OCI-LY1 (cell line): ENCODE results near the gene NLK.
"Not testable (repeated sequence)": the region's sequence is repeated elsewhere in the genome, so short reads cannot be mapped to it uniquely, and the experiment has no call there.

ENCODE experiments used
- H2AFZ ChIP-seq: fragments of 200-600 bp; sonication (generic), shearing (Covaris generic); 2 replicates; pipeline ENCODE4 v1.6.0; 2014; ENCODE audit warnings: antibody characterized with exemption, mild to moderate bottlenecking, low read length
- H3F3A ChIP-seq: fragments of 200-600 bp; sonication (generic), shearing (Covaris generic); 2 replicates; pipeline ENCODE4 v1.6.0; 2014; ENCODE audit warnings: mild to moderate bottlenecking, antibody characterized with exemption, low read length, moderate library complexity; ENCODE audit not compliant: insufficient read depth
- H3K27ac ChIP-seq: fragments of 200-600 bp; sonication (generic); 2 replicates; pipeline ENCODE4 v1.5.1; 2014; ENCODE audit warnings: low read length, mixed run types, mild to moderate bottlenecking, low read depth; ENCODE audit not compliant: poor library complexity, severe bottlenecking
- H3K27me3 ChIP-seq: fragments of 200-600 bp; sonication (generic); 2 replicates; pipeline ENCODE4 v1.6.0; 2014; ENCODE audit warnings: antibody characterized with exemption, mild to moderate bottlenecking, low read length, moderate library complexity; ENCODE audit not compliant: insufficient read depth
- H3K36me3 ChIP-seq: fragments of 200-600 bp; sonication (generic); 2 replicates; pipeline ENCODE4 v1.6.1; 2014; ENCODE audit warnings: mild to moderate bottlenecking, antibody characterized with exemption, low read length, moderate library complexity, mixed read lengths; ENCODE audit not compliant: insufficient read depth
- H3K4me1 ChIP-seq: fragments of 200-600 bp; sonication (generic); 2 replicates; pipeline ENCODE4 v1.5.1; 2014; ENCODE audit warnings: mild to moderate bottlenecking, low read length, moderate library complexity; ENCODE audit not compliant: insufficient read depth, severe bottlenecking
- H3K4me2 ChIP-seq: fragments of 200-600 bp; sonication (generic), shearing (Covaris generic); 2 replicates; pipeline ENCODE4 v1.6.1; 2014; ENCODE audit warnings: low read length
- H3K4me3 ChIP-seq: fragments of 200-600 bp; sonication (generic); 2 replicates; pipeline ENCODE4 v1.5.1; 2014; ENCODE audit warnings: low read length, low read depth, mild to moderate bottlenecking, mixed read lengths; ENCODE audit not compliant: poor library complexity, severe bottlenecking
- H3K79me2 ChIP-seq: fragments of 200-600 bp; shearing (Covaris generic); 2 replicates; pipeline ENCODE4 v1.6.1; 2016; ENCODE audit warnings: mixed run types, low read length, mixed read lengths; ENCODE audit not compliant: insufficient read depth
- H3K9ac ChIP-seq: fragments of 200-600 bp; sonication (generic), shearing (Covaris generic); 2 replicates; pipeline ENCODE4 v1.6.1; 2014; ENCODE audit warnings: mild to moderate bottlenecking, low read length, mixed read lengths
- H3K9me2 ChIP-seq: fragments of 200-600 bp; sonication (generic), shearing (Covaris generic); 2 replicates; pipeline ENCODE4 v1.6.1; 2014; ENCODE audit warnings: low read depth, mild to moderate bottlenecking, low read length, mixed read lengths
- H3K9me3 ChIP-seq: fragments of 200-600 bp; shearing (Covaris generic); 2 replicates; pipeline ENCODE4 v1.6.1; 2014; ENCODE audit warnings: low read length, mixed read lengths
- H4K20me1 ChIP-seq: fragments of 200-600 bp; sonication (generic), shearing (Covaris generic); 2 replicates; pipeline ENCODE4 v1.6.0; 2016; ENCODE audit warnings: mild to moderate bottlenecking, low read length; ENCODE audit not compliant: insufficient read depth
- EZH2 ChIP-seq: fragments of 200-600 bp; sonication (generic), shearing (Covaris generic); IDR thresholded peaks from 2 replicates; pipeline ENCODE4 v1.8.0; 2017; ENCODE audit warnings: borderline replicate concordance, mixed run types, mild to moderate bottlenecking, antibody characterized with exemption, low read length, moderate library complexity, mixed read lengths
- TF ChIP-seq, protein P1 (sequence below): fragments of 200-600 bp; sonication (generic), shearing (Covaris generic); IDR thresholded peaks from 2 replicates; pipeline ENCODE4 v1.5.1; 2017; ENCODE audit warnings: mild to moderate bottlenecking, antibody characterized with exemption, low read length, moderate library complexity, mixed read lengths

The NLK gene

GRCh38 chr17:28031174-28031573 is 11.3 kb upstream of the NLK start:
- Histone ChIP-seq H3K9me3 (no peaks in the 10 kb centered on the region), H3K4me3 (no peak overlapping the region), H3K4me1 (no peaks in the 10 kb centered on the region), H2AFZ (no peak overlapping the region), H3K79me2 (no peaks in the 10 kb centered on the region), H3K9me2 (no peaks in the 10 kb centered on the region), H3K36me3 (no peaks in the 10 kb centered on the region), H3F3A (no peaks in the 10 kb centered on the region), H3K27me3 (no peaks in the 10 kb centered on the region; the same call in 1 of the 2 replicates), H3K4me2 (no peak overlapping the region), H3K9ac (no peak overlapping the region), H4K20me1 (no peaks in the 10 kb centered on the region), H3K27ac (no peak overlapping the region)
- TF ChIP-seq EZH2 = no peak
- TF ChIP-seq, protein P1, sequence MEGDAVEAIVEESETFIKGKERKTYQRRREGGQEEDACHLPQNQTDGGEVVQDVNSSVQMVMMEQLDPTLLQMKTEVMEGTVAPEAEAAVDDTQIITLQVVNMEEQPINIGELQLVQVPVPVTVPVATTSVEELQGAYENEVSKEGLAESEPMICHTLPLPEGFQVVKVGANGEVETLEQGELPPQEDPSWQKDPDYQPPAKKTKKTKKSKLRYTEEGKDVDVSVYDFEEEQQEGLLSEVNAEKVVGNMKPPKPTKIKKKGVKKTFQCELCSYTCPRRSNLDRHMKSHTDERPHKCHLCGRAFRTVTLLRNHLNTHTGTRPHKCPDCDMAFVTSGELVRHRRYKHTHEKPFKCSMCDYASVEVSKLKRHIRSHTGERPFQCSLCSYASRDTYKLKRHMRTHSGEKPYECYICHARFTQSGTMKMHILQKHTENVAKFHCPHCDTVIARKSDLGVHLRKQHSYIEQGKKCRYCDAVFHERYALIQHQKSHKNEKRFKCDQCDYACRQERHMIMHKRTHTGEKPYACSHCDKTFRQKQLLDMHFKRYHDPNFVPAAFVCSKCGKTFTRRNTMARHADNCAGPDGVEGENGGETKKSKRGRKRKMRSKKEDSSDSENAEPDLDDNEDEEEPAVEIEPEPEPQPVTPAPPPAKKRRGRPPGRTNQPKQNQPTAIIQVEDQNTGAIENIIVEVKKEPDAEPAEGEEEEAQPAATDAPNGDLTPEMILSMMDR = no peak

GRCh38 chr17:28033972-28034714 is 8.3 kb upstream of the NLK start:
- Histone ChIP-seq H3K4me1 (no peaks in the 10 kb centered on the region), H3K4me2 (no peak overlapping the region), H3K79me2 (no peaks in the 10 kb centered on the region), H3K4me3 (no peak overlapping the region), H3K27me3 (no peaks in the 10 kb centered on the region), H3K27ac (no peak overlapping the region), H3K9me2 (no peaks in the 10 kb centered on the region), H2AFZ (no peak overlapping the region), H3F3A (no peaks in the 10 kb centered on the region), H4K20me1 (no peaks in the 10 kb centered on the region), H3K9ac (no peak overlapping the region), H3K9me3 (no peaks in the 10 kb centered on the region), H3K36me3 (no peaks in the 10 kb centered on the region)
- TF ChIP-seq, protein P1 = no peak
- no peak for TF ChIP-seq EZH2

GRCh38 chr17:28035452-28035851 is 7.0 kb upstream of the NLK start:
- not testable (repeated sequence) for H3K9me3 ChIP-seq, H3K4me1 ChIP-seq, H3K4me2 ChIP-seq, H2AFZ ChIP-seq, H3K4me3 ChIP-seq, H3K36me3 ChIP-seq, H3K27ac ChIP-seq, H3K79me2 ChIP-seq, H3K27me3 ChIP-seq, H3K9me2 ChIP-seq, H3F3A ChIP-seq, H4K20me1 ChIP-seq, H3K9ac ChIP-seq

DNA sequence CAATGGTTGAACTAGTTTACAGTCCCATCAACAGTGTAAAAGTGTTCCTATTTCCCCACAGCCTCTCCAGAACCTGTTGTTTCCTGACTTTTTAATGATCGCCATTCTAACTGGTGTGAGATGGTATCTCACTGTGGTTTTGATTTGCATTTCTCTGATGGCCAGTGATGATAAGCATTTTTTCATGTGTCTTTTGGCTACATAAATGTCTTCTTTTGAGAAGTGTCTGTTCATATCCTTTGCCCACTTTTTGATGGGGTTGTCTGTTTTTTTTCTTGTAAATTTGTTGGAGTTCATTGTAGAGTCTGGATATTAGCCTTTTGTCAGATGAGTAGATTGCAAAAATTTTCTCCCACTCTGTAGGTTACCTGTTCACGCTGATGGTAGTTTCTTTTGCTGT is 6.6 kb upstream of the NLK start:
- H3K9ac ChIP-seq, H3K36me3 ChIP-seq, H4K20me1 ChIP-seq, H3K4me2 ChIP-seq, H2AFZ ChIP-seq, H3K9me3 ChIP-seq, H3K27ac ChIP-seq, H3K27me3 ChIP-seq, H3K79me2 ChIP-seq, H3K9me2 ChIP-seq, H3F3A ChIP-seq, H3K4me1 ChIP-seq, H3K4me3 ChIP-seq: not testable (repeated sequence)
